ENCODE data around the gene RHOT2. TPM values are rescaled to one million over a fixed set of nuclear protein-coding genes. Genes with fewer than 3 reads are reported as not detected.

The RHOT2 gene
- total and polyA plus RNA-seq, 7 donors = 35.3 to 159 (median 52.9) TPM

- Histone ChIP-seq H3K27me3 (peaks cover 0 to 11% (median 0%) of the 10 kb centered on the region in 3 donors), H3K4me3 (no peak overlapping the region), H3K4me1 (peaks cover 0 to 52% (median 45%) of the 10 kb centered on the region in 4 donors), H3K36me3 (no peaks in the 10 kb centered on the region), H3K27ac (no peak overlapping the region), H3K9me3 (no peaks in the 10 kb centered on the region)
- DNase-seq = no peak
- TF ChIP-seq EP300 (IDR thresholded peaks at IDR 0.05) (no peak), POLR2A (IDR thresholded peaks at IDR 0.05) (no peak), POLR2AphosphoS5 (IDR thresholded peaks at IDR 0.05) (no peak), CTCF (IDR thresholded peaks at IDR 0.05) (no peak)
- intact Hi-C loops (cut with DNase I) = no loop called here
- WGBS, 2 donors = 65 to 76% methylated on average over 32 of the region's 32 CpGs
Observed at GRCh38 chr16:717450-718245, 49.7 kb downstream of the RHOT2 start.

- peaks cover 0 to 11% (median 0%) of the 10 kb centered on the region in 3 donors for H3K27me3 ChIP-seq
- H3K27ac ChIP-seq = no peak overlapping the region
- WGBS, 2 donors = 53 to 89% methylated on average over 9 of the region's 9 CpGs
- no peak for DNase-seq
- intact Hi-C loops (cut with DNase I) = no loop called here
- H3K4me3 ChIP-seq = no peak overlapping the region
- TF ChIP-seq POLR2AphosphoS5 (IDR thresholded peaks at IDR 0.05) (no peak), EP300 (IDR thresholded peaks at IDR 0.05) (no peak), CTCF (IDR thresholded peaks at IDR 0.05) (no peak), POLR2A (IDR thresholded peaks at IDR 0.05) (no peak)
- H3K9me3 ChIP-seq = no peaks in the 10 kb centered on the region
- no peaks in the 10 kb centered on the region for H3K36me3 ChIP-seq
- peaks cover 0 to 52% (median 45%) of the 10 kb centered on the region in 4 donors for H3K4me1 ChIP-seq
Observed at GRCh38 chr16:718389-718788, 50.5 kb downstream of the RHOT2 start.

GRCh38 chr16:718922-719321 is 51.0 kb downstream of the RHOT2 start:
- DNase-seq = no peak
- TF ChIP-seq POLR2AphosphoS5 (IDR thresholded peaks at IDR 0.05) (no peak), EP300 (IDR thresholded peaks at IDR 0.05) (no peak), POLR2A (IDR thresholded peaks at IDR 0.05) (no peak), CTCF (IDR thresholded peaks at IDR 0.05) (no peak)
- no peaks in the 10 kb centered on the region for H3K36me3 ChIP-seq
- intact Hi-C loops (cut with DNase I) = no loop called here
- H3K9me3 ChIP-seq = no peaks in the 10 kb centered on the region
- WGBS, 2 donors = 26 to 76% methylated on average over 6 of the region's 6 CpGs
- peaks cover 0 to 52% (median 45%) of the 10 kb centered on the region in 4 donors for H3K4me1 ChIP-seq
- no peak overlapping the region for H3K4me3 ChIP-seq
- peaks cover 0 to 11% (median 0%) of the 10 kb centered on the region in 3 donors for H3K27me3 ChIP-seq
- peak overlapping the region in 1 of 4 donors; percentile 3 for H3K27ac ChIP-seq

GRCh38 chr16:719815-720446 is 52.0 kb downstream of the RHOT2 start:
- WGBS, 2 donors = 4 to 9% methylated on average over 16 of the region's 16 CpGs
- no peak for DNase-seq

More at GRCh38 chr16:719815-720446, 52.0 kb downstream of the RHOT2 start:
- Histone ChIP-seq H3K9me3 (no peaks in the 10 kb centered on the region), H3K27ac (peak overlapping the region; percentile 85 to 93 (median 89)), H3K36me3 (no peaks in the 10 kb centered on the region), H3K4me1 (peaks cover 0 to 45% (median 39%) of the 10 kb centered on the region in 4 donors), H3K4me3 (peak overlapping the region; percentile 58 to 71 (median 64)), H3K27me3 (peaks cover 0 to 11% (median 0%) of the 10 kb centered on the region in 3 donors)
- no peak for TF ChIP-seq POLR2AphosphoS5 (IDR thresholded peaks at IDR 0.05)
- TF ChIP-seq POLR2A (IDR thresholded peaks at IDR 0.05) = no peak
- TF ChIP-seq EP300 (IDR thresholded peaks at IDR 0.05) = no peak
- no peak for TF ChIP-seq CTCF (IDR thresholded peaks at IDR 0.05)
- intact Hi-C loops (cut with DNase I) = loop anchor here (2.0 kb wide), 2 partner anchors 21 to 35 kb away; partner anchors contain the start of genes CIAO3 and JMJD8
